HG02884 (cell line): ENCODE measurements around the gene RBM14.
"Not testable (repeated sequence)": the region's sequence is repeated elsewhere in the genome, so short reads cannot be mapped to it uniquely, and the experiment has no call there.

Source experiments
- ATAC-seq: cut with Tn5 transposase; IDR thresholded peaks from one replicate; pipeline ENCODE4 v1.9.1; 2021; ENCODE audit warnings: mild to moderate bottlenecking, moderate library complexity; ENCODE audit not compliant: unreplicated experiment

Gene RBM14

DNA sequence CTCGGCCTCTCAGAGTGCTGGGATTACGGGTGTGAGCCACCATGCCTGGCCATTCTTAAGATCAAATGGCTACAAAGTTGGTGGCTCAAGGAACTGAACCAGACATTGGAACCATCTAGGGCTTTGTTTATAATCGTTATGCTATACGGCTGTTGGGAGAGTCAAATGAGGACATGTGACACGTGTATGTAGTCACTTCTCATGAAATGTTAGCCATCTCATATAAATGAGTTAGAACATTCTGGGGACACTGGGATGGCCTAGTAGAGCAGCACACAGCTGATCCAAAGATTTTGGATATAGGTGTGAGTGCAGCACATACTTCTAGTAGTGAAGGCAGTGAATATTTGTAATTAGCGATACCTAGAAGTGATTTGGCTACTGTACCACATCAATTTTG is 15.5 kb downstream of the RBM14 start:
- ATAC-seq, result no peak

DNA sequence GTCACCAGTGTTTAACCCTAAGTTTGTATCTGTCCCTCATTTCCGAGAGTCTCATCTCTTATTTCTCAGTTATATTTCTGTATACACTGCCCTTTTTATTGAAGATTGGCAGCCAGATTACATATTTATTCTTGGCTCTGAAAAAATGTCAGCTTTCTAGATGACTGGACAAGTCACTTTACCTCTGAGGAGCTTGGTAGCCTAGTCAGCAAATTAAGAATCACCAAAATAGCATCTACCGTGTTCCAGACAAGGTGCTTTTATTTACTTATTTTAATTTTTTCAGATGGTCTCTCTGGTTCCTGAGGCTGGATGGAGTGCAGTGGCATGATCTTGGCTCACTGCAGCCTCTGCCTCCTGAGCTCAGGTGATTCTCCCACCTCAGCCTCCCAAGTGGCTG is 16.5 kb downstream of the RBM14 start:
- no peak for ATAC-seq

- ATAC-seq, result no peak
Measured at GRCh38 chr11:66636411-66636810, 20.0 kb downstream of the RBM14 start.

DNA sequence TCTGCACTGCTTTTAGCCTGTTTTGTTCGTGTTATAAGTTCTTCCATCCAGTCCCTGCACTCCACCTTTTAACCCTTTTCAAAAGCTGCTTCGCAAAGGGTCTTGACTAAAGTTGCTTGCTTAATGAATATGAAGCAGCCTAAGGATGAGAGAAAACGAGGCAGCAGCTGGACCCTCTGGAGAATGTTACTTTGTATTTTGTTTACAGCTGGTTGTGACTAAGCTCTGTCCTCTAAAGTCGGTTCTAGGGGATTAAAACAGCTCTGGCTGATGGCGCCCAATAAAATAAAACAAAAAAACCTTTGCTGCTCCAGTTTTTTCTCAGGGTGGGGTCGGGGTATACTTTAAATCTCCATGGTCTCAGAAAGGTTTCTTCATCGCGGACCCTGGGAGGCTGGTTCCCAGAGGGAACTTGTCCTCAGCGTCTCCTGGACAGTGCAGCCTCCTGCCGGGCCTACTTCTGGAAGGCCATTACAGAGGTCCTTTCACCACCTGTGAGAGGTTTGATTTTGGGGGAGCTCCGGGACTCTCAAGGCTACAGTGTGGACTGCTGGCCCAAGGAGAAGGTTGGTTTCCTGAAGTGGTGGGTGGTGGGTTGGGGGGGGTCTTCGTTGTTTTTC is 21.2 kb downstream of the RBM14 start:
- no peak for ATAC-seq

- ATAC-seq, result peak; percentile 91
Measured at GRCh38 chr11:66638177-66639065, 22.0 kb downstream of the RBM14 start, which contains the start of gene RBM4. Gene RBM4, plus strand, starts transcription at chr11:66638703. Its CDS starts 1,009 bp downstream, at chr11:66639712.

DNA sequence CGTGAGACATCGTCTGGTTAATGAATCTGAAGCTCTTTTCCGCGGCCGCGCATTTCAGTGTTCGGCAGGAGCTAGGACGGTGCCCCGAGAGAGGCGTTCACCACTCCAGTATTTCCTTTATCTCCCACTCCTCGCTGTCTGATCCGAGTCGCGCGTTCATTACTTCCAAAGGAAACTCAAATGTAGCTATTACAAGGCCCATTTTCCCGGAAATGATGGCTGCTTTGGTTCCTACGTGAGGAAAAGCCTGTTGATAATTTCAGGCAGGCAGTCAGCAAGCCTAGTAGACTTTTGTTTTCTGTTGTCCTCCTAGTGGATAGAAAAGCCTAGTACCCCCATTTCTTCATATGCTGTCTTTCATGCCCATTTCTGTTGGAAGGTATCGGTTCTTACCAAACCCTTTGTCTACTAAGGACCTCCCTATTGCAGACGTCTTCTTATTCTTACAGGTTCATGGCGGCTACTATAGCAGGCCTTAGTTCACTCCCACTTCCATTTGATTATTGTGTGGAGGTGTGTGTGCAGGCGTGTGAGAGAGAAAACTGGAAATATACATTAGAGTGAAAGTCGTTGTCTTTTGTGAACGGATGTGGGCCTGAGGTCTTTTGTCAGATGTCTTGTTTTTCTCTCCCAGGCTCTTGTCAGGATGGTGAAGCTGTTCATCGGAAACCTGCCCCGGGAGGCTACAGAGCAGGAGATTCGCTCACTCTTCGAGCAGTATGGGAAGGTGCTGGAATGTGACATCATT is 22.8 kb downstream of the RBM14 start:
- no peak for ATAC-seq

DNA sequence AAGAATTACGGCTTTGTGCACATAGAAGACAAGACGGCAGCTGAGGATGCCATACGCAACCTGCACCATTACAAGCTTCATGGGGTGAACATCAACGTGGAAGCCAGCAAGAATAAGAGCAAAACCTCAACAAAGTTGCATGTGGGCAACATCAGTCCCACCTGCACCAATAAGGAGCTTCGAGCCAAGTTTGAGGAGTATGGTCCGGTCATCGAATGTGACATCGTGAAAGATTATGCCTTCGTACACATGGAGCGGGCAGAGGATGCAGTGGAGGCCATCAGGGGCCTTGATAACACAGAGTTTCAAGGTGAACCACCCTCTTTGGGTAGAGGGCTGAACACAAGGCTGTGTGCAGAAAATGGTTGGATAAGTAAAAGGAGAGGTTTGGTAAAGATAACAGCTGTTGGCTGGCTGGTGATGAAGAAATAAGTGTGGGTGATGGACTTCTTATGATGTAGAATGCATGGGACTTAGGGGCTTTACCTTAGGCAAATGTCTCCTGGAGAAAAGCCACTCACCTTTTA is 23.4 kb downstream of the RBM14 start:
- not testable (repeated sequence) for ATAC-seq

GRCh38 chr11:66641834-66642233 is 25.4 kb downstream of the RBM14 start:
- no peak for ATAC-seq

DNA sequence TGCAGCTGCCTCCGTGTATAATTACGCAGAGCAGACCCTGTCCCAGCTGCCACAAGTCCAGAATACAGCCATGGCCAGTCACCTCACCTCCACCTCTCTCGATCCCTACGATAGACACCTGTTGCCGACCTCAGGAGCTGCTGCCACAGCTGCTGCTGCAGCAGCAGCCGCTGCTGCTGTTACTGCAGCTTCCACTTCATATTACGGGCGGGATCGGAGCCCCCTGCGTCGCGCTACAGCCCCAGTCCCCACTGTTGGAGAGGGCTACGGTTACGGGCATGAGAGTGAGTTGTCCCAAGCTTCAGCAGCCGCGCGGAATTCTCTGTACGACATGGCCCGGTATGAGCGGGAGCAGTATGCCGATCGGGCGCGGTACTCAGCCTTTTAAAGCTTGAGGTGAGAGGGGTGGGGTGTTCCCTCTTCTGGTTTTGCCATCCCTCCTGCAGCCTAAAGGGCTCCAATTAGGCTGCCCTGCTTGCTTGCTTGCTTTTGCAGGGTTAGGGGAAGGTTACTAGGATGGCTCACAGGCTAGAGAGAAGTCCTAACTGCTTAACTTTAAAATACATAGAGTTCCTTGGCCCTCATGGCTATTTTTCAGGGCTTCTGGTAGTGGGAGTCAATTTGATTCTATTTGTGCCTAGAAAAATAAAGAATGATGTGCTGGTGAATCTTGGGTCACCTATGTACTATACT is 27.5 kb downstream of the RBM14 start:
- no peak for ATAC-seq

DNA sequence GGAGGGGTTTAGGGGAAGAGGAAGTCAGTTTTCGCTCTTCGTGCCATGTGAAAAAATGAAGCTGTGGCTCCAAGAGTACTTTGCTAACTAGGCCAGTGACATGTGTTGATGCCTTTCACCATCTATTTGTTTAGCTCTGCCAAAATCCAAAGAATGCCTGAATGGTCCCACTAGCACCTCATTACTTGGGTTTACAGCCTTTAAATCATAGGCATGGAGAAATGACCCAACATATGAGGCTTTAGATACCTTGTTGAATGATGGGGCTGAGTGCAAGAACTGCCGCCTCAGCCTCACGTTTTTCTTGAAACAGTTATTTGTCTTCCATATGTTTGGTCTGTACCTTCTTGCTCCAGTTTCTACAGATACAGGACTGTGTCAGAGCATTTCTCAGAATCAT is 30.4 kb downstream of the RBM14 start:
- no peak for ATAC-seq

- ATAC-seq, result no peak
Measured at GRCh38 chr11:66649903-66650302, 33.5 kb downstream of the RBM14 start.

GRCh38 chr11:66651016-66651415 is 34.6 kb downstream of the RBM14 start:
- ATAC-seq, result no peak

DNA sequence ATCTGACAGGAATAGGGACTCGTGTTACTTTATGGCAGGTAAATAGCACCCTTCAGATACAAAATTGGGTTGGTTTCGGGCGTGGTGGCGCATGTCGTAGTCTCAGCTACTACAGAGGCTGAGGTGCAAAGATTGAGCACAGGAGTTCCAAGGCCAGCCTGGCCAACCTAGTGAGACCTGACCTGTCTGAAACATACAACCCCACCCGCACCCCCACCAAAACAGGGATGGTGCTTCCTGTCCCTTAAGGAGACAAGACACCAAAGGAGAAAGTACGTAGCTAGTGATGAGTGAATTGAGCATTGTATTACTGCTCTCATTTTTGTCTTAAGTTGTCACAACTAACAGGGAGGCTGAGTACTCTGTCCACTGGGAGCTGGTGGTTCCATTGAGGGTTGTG is 36.2 kb downstream of the RBM14 start:
- no peak for ATAC-seq

GRCh38 chr11:66653123-66653522 is 36.7 kb downstream of the RBM14 start:
- ATAC-seq, result no peak

DNA sequence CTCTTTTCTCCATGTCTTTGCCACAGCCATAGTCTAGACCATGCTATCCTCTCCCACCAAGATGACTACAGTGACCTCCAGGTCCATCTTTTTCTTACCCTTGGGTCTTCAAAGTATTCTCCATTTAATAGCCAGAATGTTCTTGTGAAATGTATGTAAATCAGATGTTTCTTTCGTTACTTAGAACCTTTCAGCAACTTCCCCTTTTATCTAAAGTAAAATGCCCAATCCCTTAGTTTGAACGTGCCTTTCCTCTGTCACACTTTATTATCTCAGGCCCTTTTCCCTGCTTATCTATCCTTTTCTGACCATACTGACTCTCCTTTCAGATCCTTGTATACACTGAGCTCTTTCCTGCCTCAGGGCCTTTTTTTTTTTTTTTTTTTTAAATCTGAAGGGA is 43.3 kb downstream of the RBM14 start:
- no peak for ATAC-seq

DNA sequence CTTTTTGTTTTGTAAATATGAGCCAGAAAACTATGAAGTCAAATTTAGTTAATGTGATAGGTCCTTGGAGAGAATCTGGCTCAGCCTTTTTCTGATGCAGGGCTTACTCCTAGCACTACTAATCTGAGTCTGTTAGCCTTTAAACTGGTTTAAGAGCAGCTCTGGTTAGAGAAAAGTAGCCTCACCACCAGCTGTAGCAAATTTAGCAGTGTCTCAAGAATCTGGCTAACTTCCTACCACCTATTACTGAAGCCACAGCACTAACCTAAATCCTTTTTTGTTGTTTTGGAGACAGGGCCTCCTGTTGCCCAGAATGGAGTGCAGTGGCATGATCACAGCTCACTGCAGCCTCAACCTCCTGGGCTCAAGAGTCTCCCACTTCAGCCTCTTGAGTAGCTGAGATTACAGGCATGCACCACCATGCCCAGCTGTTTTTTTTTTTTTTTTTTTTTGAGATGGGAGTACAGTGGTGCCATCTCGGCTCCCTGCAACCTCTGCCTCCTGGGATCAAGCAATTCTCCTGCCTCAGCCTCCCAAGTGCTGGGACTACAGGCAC is 47.4 kb downstream of the RBM14 start:
- ATAC-seq, result no peak

GRCh38 chr11:66665369-66665768 is 48.9 kb downstream of the RBM14 start:
- no peak for ATAC-seq

GRCh38 chr11:66670816-66671215 is 54.4 kb downstream of the RBM14 start:
- ATAC-seq, result no peak

GRCh38 chr11:66674964-66675602 is 58.7 kb downstream of the RBM14 start:
- ATAC-seq, result no peak
